PFSK-1 (cell line): ENCODE measurements around the gene CAMK1D.

Experiments used
- TAF1 ChIP-seq: IDR thresholded peaks from 2 replicates; pipeline ENCODE4 v1.6.1; 2012; ENCODE audit warnings: low read length, control low read depth, borderline replicate concordance; ENCODE audit not compliant: insufficient read depth
- TF ChIP-seq, protein P1 (sequence below), 2 experiments: IDR thresholded peaks; 2 replicates each; pipeline versions ENCODE4 v1.6.1 to v1.8.0; 2011 to 2012; ENCODE audit warnings: low read depth in 2 of 2, low read length in 2 of 2, control low read depth in 1 of 2, inconsistent platforms in 1 of 2, mild to moderate bottlenecking in 1 of 2, moderate library complexity in 1 of 2; ENCODE audit not compliant: insufficient read depth in 1 of 2

GRCh38 chr10:12727832-12728215 is 378.5 kb downstream of the CAMK1D start:
- no peak for TF ChIP-seq TAF1
- TF ChIP-seq, protein P1, sequence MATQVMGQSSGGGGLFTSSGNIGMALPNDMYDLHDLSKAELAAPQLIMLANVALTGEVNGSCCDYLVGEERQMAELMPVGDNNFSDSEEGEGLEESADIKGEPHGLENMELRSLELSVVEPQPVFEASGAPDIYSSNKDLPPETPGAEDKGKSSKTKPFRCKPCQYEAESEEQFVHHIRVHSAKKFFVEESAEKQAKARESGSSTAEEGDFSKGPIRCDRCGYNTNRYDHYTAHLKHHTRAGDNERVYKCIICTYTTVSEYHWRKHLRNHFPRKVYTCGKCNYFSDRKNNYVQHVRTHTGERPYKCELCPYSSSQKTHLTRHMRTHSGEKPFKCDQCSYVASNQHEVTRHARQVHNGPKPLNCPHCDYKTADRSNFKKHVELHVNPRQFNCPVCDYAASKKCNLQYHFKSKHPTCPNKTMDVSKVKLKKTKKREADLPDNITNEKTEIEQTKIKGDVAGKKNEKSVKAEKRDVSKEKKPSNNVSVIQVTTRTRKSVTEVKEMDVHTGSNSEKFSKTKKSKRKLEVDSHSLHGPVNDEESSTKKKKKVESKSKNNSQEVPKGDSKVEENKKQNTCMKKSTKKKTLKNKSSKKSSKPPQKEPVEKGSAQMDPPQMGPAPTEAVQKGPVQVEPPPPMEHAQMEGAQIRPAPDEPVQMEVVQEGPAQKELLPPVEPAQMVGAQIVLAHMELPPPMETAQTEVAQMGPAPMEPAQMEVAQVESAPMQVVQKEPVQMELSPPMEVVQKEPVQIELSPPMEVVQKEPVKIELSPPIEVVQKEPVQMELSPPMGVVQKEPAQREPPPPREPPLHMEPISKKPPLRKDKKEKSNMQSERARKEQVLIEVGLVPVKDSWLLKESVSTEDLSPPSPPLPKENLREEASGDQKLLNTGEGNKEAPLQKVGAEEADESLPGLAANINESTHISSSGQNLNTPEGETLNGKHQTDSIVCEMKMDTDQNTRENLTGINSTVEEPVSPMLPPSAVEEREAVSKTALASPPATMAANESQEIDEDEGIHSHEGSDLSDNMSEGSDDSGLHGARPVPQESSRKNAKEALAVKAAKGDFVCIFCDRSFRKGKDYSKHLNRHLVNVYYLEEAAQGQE (IDR thresholded peaks at IDR 0.05; ENCODE audit: insufficient read depth in 1 of 2, low read depth in 2 of 2, low read length in 2 of 2) = no peak
